ENCODE measurements around the gene FRMD6.

DNA sequence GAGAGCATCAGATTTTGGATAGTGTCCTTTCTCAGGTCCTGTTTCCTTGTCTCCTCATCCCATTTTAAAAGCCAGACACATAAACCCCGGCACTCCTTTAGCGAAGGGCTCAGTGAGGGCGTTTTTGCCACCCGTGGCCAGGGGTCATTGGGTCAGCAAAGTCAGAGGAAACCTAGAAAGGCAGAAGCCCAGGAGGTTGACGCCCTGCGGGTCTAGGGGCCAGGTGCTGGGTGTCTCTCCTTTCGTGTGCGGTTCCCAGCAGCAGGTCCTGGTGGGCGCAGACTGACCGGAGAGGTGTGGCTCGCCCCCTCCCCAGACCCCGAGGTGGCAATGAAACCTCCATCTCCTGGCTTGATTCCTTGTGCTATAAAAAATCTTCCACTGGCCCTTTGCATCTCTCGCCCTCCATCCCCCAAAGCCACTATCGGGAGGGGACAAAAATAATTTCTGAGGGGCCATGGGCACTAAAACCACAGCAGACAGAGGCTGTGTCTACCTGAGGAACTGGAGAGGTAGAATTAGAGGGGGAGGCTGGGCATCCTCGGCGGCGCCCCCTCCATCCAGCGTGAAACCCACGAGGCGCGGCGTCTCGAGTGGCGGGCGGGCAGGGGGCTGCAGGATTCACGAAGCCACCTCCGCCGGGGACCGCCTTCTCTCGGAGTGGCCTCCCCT is 858 bp upstream of the FRMD6 start:
- TF ChIP-seq, protein P1, sequence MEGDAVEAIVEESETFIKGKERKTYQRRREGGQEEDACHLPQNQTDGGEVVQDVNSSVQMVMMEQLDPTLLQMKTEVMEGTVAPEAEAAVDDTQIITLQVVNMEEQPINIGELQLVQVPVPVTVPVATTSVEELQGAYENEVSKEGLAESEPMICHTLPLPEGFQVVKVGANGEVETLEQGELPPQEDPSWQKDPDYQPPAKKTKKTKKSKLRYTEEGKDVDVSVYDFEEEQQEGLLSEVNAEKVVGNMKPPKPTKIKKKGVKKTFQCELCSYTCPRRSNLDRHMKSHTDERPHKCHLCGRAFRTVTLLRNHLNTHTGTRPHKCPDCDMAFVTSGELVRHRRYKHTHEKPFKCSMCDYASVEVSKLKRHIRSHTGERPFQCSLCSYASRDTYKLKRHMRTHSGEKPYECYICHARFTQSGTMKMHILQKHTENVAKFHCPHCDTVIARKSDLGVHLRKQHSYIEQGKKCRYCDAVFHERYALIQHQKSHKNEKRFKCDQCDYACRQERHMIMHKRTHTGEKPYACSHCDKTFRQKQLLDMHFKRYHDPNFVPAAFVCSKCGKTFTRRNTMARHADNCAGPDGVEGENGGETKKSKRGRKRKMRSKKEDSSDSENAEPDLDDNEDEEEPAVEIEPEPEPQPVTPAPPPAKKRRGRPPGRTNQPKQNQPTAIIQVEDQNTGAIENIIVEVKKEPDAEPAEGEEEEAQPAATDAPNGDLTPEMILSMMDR (IDR thresholded peaks at IDR 0.05; ENCODE audit: low read depth, low read length, poor library complexity, severe bottlenecking): no peak
- no peak for TF ChIP-seq EZH2phosphoT487 (IDR thresholded peaks at IDR 0.05; ENCODE audit: borderline replicate concordance, low read length)

Data from DOHH2 (cell line).